ENCODE results near the gene HID1.
"Not testable (repeated sequence)": the region's sequence is repeated elsewhere in the genome, so short reads cannot be mapped to it uniquely, and the experiment has no call there.

HID1 gene

DNA sequence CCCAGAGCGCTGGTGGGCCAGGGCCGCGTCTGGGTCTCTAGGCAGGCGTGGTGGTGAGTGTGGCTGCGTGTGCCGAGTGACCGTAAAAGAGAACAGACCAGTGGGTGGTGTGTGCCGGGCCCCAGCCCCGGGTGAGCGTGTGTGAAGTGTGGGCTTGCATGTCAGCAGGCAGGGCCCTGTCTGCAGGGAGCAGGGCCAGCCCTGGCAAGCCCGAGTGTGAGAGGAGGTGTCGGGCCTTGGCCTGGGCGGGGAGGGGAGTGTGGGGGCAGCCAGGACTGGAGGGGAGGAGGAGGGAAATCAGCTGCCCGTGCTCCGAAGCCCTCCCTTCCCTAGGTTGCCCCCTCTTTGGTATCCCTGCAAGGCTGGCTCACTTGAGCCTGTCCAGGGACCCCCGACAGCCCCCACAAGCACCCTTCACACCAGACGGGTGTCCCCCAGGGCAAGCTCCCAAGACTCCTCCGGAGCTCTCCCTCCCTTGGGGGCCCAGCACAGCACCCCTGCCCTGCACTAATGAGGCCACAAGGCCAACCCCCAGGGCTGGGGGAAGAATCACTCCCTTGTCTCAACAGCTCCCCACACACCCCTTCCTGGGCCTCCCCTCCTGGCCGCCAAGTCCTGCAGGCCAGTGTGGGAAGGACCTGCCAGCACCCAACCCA lies 51.4 kb downstream of the HID1 start:
- DNase-seq, result no peak

DNA sequence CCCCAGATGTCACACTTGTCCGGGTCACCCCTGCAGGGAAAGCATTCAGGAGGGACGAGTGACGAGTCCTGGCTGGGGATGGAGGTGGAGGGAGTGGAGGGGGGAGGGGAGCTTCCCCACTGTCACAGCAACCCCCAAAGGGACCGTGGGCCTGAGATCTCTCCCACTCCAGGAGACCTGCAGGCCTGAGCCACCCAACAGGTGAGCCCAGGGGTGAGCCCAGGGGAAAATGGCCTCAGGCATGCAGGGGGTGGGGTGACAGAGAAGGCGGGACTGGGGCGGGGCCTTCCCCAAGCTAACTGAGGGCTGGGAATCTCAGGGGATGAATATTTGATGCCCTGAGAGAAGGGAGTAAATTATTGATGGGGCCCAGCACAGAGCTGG lies 51.9 kb downstream of the HID1 start:
- peak; percentile 46 for DNase-seq

DNA sequence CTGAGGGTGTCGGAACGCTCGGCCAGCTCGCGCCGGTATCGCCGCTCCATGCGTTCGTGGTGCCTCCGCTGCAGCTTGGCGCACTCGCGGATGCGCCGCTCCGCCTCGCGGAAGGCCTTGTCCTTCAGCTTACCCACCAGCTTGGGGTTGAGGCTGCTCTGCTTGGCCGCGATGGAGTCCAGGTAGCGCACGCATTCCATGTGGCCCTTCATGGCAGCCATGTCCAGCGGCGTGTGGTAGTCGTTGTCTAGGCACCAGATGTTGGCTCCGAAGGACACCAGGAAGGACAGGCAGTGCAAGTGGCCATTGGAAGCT lies 52.3 kb downstream of the HID1 start:
- DNase-seq, result no peak

DNA sequence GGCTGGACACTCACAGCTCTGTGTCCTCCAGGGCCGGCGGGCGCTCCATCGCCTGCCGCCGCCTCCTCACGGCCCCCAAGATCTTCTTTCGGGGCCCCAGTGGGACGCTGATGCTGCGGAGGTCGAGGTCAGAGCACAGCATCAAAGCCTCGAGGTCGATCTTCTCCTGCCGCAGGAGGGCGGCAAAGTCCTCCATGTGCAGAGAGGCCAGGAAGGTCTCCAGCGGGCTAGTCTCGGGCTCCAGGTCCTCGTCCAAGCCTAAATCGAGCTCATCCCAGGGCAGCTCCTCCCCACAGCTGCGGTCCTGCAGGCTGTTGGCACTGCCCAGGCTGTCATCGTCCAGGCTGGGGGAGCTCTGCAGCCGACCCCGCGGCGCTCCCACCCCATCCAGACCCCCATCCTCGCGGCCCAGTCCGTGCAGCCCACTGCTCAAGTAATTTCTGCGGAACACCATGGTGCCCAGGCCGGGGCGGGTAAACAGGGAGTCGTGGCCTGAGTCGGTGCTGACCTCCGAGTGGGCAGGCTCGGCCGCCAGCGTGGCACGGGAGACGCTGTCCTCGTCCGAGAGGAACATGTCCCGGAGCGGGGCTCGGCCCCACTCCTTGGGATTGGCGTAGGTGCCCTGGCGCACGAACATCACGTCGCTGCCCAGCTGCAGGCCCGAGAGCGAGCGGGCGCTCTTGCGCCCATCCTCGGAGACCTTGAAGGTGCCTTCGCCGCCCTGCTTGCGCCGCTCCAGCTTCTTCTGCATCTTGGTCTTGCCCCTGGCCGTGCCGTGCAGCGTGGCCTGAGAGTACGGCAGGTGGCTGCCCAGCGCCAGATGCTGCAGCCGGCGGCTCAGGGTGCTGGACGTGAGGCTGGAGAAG lies 52.9 kb downstream of the HID1 start:
- DNase-seq, result peak; percentile 56

DNA sequence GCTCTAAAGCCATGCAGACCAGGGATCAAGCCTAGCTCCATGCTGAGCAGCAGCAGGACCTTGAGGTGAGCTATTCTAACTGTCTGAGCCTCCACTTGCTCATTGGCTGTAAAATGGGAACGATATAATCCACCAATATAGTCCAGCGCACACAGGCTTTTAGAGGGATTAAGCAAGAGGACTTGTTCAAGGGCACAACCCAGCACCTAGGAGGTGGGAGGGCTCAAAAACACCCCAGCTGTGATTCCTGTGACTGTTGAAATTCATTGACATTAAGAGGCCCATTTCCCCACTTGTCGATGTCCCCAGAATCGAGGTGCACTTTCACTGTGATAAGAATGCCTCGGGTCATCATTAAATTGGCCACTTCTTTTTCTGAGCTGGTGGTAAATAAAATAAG lies 53.7 kb downstream of the HID1 start:
- DNase-seq, result no peak

DNA sequence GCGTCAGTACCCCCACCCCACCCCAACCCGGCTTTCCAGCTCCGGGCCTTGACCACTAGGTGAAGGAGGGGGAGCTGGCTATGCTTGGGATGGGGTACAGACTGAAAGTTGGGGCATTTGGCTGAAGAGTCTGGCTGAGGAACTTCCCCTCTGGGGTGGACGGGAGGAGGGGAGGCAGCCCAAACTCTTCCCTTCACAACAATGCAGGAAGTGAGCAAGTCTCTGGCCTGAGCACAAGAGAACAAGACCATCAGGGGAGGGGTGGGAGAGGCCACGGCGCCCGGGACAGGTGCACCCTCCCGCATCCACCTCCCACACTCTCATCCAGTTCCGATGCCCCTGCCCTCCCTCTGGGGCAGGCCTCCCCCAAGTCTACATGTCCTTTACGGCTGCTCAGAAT lies 55.1 kb downstream of the HID1 start:
- DNase-seq, result no peak

DNA sequence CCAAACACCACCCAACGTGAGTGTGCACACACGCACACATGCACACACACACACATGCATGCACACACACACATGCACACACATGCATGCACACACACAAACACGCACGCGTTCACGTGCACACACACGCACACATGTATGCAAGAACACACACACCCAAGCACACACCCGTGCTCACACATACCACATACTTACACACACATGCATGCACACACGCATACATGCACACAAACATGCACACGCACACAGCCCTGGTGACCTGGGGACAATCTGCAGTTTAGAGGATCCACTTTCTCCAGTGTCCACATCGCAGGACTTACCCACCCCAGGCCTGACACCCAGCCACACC lies 55.7 kb downstream of the HID1 start:
- DNase-seq, result no peak

DNA sequence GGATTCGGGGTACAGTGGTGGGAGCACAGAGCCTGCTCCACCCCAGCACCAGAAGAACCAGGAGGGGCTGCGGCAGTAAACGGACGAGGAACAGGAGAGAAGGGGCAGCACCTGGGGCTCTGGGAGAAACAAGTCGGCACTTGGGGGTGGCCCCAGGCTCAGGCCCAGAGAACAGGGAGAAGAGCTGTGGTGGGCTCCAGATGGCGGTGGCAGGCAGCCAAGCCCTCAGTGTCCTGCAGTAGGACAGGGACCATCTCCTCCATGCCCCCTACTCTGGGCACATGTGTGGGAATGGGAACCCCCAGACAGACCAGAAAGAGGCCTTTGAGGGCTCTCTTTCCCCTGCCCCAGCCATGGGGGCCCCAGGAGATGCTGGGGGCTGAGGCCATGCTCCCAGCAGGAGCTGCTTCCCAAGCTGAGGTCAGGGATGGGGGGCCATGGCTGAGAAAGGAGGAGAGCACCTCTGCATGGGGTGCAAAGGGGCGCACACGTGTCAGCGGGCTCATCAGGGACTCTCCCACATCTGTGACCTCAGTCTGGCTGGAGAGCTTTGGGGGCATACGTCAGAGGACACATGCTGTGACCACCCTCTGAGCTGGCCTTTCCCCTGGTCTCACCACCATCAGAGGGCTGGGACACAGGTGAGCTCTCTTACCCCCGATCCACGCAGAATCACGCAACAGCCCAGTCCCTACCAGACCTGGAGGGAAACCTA lies 56.3 kb downstream of the HID1 start:
- DNase-seq, result no peak

DNA sequence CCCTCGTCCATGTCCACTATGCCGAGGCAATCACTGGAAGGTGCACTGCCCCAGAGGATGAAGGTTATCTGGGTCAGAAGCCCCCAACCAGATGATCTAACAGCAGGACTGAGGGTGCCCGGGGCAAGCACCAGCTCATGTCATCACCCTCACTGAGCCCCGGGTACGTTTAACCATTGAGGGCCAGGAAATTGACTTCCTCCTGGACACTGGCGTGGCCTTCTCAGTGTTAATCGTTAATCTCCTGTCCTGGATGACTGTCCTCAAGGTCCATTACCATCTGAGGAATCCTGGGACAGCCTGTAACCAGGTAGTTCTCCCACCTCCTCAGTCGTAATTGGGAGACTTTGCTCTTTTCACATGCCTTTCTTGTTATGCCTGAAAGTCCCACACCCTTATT lies 61.1 kb downstream of the HID1 start:
- DNase-seq, result not testable (repeated sequence)

DNA sequence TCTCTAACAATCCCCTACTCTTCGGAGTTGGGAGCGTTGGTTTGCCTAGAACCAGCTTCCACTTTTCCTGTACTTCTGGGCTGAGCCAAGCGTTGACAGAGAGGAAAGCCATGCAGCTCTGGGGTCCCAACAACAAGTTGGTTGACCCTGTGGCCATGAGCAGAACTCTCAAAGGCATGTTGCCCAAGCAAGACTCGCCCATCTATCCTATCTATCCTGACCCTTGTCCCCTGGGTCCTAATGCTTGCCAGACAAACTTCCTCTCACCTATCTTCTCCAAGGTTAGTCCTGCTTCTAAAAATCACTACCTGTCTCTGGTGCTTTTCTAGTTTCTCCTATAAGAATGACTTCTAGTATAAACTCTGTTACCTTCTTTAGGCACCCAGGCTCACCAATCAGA lies 63.5 kb downstream of the HID1 start:
- DNase-seq, result not testable (repeated sequence)

DNA sequence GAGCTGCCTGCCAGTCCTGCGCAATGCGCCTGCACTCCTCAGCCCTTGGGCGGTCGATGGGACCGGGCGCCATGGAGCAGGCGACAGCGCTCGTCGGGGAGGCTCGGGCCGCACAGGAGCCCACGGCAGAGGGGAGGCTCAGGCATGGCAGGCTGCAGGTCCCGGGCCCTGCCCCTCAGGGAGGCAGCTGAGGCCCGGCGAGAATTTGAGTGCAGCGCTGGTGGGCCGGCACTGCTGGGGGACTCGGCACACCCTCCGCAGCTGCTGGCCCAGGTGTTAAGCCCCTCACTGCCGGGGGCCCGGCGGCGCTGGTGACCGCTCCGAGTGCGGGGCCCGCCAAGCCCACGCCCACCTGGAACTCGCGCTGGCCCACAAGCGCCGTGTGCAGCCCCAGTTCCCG lies 65.5 kb downstream of the HID1 start:
- no peak for DNase-seq

DNA sequence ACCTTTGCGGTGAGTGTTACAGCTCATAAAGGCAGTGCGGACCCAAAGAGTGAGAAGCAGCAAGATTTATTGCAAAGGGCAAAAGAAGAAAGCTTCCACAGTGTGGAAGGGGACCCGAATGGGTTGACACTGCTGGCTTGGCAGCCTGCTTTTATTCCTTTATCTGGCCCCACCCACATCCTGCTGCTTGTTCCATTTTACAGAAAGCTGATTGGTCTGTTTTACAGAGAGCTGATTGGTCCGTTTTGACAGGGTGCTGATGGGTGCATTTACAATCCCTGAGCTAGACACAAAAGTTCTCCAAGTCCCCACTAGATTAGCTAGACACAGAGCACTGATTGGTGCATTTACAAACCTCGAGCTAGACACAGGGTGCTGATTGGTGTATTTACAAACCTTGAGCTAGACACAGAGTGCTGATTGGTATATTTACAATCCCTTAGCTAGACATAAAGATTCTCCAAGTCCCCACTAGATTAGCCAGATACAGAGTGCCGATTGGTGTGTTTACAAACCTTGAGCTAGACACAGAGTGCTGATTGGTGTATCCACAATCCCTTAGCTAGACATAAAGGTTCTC lies 66.3 kb downstream of the HID1 start:
- not testable (repeated sequence) for DNase-seq

DNA sequence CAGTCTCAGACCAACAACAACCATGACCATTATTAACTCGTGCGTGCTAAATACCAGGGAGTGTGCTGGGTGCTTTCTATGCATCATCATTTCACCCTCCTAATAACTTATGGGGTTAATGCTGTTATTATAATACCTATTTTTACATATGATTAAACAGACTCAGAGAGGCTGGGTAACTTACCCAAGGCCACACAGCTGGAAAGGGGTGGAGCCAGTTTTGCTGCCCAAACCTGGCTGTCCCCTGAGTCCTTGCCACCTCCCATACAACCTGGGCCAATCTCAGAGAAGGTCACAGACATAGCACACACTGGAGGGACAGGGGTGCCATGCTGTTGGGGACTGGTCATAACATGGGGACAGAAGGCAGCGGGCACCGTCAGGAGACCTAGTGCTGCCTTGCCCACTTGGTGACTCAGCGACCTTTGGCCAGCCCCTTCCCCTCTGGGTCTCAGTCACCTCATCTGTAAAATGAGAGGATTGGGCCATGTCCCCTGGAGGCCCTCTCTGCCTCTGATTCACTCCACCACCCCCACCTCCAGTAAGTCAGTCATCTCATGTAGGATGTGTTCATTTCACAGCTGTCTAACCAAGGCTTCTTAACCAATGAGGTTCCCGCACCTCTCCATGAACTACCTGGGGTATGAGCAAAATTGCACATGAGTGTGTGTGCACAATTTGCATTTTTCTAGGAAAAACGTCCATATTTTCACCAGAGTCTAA lies 67.7 kb downstream of the HID1 start:
- DNase-seq, result no peak

DNA sequence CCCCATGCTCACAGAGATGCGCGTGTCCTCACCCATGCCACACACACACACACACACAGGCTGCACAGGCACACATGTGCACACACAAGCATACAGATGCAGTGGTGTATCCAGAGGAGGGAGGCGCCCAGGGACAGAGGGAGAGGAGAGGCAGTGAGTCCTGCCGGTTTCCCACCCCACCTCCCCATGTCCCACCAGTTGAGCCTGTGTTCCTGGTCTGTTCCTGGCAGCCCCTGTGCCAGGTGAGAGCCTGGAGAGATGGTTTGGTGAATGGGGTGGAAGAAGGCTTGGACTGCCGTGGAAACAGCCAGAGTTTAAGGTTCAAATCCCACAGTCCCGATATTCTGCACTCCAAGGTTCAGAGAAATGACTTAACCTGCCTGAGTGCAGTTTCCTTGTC lies 68.9 kb downstream of the HID1 start:
- no peak for DNase-seq

DNA sequence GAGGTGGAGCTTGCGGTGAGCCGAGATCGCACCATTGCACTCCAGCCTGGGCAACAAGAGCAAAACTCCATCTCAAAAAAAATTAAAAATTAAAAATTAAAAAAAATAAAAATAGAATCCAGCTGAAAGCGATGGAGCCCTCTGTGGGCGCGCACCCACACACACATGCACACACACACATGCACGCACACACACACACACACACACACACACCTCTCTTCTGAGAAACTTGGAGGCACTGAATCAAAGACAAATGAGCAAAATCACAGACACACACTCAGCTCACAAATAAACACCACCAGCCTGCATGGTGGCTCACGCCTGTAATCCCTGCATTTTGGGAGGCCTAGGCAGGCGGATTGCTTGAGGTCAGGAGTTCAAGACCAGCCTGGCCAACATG lies 69.5 kb downstream of the HID1 start:
- DNase-seq, result no peak

DNA sequence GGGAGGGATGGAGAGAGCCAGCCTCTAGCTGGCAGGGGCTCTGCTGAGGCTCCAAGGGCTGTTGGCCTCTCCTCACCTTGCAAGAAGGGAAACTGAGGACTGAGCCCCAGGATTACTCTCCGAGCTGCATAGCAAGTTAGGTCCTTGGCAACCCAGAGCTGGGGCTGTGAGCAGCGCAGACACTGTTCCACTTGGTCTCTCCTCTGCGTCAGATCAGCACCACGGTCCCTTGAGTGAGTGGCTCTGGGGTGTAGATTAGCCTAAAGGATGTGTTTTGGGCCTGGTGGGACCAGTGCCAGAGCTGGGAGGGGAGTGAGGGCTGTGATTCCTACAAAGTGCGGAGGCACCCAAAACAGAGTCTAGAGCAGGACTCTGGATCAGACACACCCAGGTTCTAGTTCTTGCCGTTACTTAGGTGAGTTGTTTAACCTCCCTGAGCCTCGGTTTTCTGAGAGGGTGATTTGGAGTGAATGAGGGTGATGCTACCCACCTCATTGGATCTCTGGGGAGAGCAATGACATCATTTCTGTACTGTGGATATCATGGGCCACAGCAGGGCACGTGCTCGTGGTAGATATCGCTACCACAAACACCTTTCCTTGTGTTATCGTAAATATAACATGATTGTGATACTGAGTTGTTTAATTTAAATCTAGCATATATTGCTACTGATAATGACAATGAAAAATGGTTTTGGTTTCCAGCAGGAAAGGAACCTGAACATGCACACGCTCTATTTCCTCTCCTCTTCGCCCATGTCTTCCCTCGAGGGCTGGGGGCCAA lies 71.0 kb downstream of the HID1 start:
- no peak for DNase-seq

All from NCI-H146 (cell line).